Stimulated activated naive B cell treated with anti-CD40 and anti-IgM and Interleukin-4, amounts not matched to agents 10 μg/mL and 1 μg/mL and 100 μg/mL, for 72 hours (primary cell): ENCODE measurements around the gene VGLL4.

Experiments
- ATAC-seq, 2 donors: fragments of 150-1000 bp; cut with Tn5 transposase; replicated peaks; 2 replicates each; pipeline ENCODE4 v1.10.0; 2021; ENCODE audit warnings: moderate library complexity in 1 of 2
- DNase-seq: peaks from one replicate; pipeline ENCODE4 v3.0.0; 2021
- H3K27ac Mint-ChIP-seq: one replicate; pipeline ENCODE4 v1.8.0; 2022; ENCODE audit warnings: mild to moderate bottlenecking, mixed read lengths
- H3K27me3 Mint-ChIP-seq, 2 donors: one replicate each; pipeline ENCODE4 v1.8.0; 2022; ENCODE audit warnings: mixed read lengths in 2 of 2
- H3K36me3 Mint-ChIP-seq, 2 donors: one replicate each; pipeline ENCODE4 v1.8.0; 2022; ENCODE audit warnings: mixed read lengths in 2 of 2, mild to moderate bottlenecking in 1 of 2
- H3K4me1 Mint-ChIP-seq, 2 donors: one replicate each; pipeline ENCODE4 v1.8.0; 2022; ENCODE audit warnings: mixed read lengths in 2 of 2, mild to moderate bottlenecking in 1 of 2
- H3K4me3 Mint-ChIP-seq, 2 donors: one replicate each; pipeline ENCODE4 v1.8.0; 2022; ENCODE audit warnings: mild to moderate bottlenecking in 2 of 2, mixed read lengths in 2 of 2, moderate library complexity in 1 of 2
- H3K9me3 Mint-ChIP-seq, 2 donors: one replicate each; pipeline ENCODE4 v1.8.0; 2022; ENCODE audit warnings: mixed read lengths in 2 of 2, mild to moderate bottlenecking in 1 of 2

Gene VGLL4

DNA sequence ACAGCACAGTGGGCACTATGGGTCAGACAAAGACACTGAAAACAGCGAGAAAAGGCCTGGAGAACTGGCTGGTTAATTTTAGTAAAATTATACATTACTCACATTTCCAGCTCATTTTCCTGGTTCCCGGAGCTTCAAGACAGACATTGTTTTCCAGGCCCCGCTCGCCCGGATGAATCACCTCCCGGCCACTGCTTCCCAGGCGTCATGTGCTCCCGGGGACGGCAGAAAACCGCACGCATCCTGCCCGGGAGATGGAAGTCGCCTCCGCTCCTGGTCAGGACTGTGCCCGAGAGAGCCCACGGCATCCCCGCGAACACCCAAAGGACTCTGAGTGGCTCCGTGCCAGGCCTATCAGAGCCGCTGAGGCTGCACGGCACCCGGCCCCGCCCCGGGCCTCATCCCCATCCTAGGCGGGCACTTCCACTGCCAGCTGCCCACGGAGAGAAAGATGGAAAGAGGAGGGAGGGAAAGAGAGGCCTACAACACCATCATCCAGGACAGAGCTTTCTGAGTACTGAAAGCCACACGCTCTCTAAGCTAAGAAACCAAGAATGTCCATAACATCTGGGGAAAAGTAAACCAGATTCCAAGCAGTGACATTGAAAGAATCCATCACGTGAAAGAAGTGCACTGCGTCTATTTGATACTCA lies 75.1 kb downstream of the VGLL4 start:
- no peak overlapping the region for H3K4me3 Mint-ChIP-seq
- DNase-seq (no peak), ATAC-seq (no peak)
- H3K27ac Mint-ChIP-seq: no peak overlapping the region
- H3K36me3 Mint-ChIP-seq: peaks cover 20 to 24% of the 10 kb centered on the region in 2 donors
- peaks cover 0 to 2% of the 10 kb centered on the region in 2 donors for H3K4me1 Mint-ChIP-seq
- no peaks in the 10 kb centered on the region for H3K9me3 Mint-ChIP-seq
- no peaks in the 10 kb centered on the region for H3K27me3 Mint-ChIP-seq

DNA sequence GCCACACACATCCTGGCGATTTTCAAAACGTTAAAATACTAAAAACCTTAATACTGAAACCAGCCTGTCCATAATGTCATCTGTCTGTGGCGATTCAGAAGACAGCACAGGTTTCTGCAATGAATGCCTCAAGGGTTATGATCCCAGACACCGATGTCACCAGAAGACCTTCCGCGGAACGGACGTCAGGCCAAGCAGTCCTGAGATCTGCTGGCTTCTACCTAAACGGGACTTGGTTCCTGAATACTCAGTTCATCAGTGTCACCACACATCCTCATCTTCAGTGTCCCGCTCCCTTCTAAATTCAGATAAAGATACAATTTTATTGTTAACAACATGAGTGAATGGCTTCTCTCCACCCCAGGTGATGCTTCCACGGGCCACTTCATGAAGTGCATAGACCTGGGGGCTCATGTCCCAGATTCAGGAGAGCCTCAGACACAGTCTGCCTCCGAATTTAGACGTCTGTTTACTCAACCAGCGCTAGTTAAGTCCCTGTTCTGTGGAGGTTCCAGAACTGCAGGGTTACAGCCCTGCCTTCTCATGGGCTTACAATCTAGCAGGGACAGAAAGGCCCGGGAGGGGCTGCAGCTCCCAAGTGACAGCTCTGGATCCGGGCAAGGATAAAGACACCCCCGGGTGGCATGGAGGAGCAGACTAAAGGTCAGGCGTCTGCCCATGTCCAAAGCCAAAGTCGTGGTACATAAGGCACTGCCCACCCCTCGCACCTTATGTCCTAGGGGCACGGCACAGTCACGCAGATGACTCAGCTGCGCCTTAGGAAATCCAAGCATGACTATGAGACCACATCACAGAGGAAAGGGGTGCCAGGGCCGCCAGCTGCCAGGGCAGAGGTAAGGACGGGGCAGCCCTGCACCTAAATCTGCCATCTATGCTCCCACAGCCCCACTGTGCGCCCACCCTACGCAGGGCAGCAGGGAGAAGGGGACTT lies 75.9 kb downstream of the VGLL4 start:
- ATAC-seq: no peak
- no peak for DNase-seq
- H3K36me3 Mint-ChIP-seq: peaks cover 23 to 24% of the 10 kb centered on the region in 2 donors
- H3K4me3 Mint-ChIP-seq: no peak overlapping the region
- H3K4me1 Mint-ChIP-seq: peaks cover 0 to 2% of the 10 kb centered on the region in 2 donors
- no peaks in the 10 kb centered on the region for H3K27me3 Mint-ChIP-seq
- no peaks in the 10 kb centered on the region for H3K9me3 Mint-ChIP-seq
- no peak overlapping the region for H3K27ac Mint-ChIP-seq

DNA sequence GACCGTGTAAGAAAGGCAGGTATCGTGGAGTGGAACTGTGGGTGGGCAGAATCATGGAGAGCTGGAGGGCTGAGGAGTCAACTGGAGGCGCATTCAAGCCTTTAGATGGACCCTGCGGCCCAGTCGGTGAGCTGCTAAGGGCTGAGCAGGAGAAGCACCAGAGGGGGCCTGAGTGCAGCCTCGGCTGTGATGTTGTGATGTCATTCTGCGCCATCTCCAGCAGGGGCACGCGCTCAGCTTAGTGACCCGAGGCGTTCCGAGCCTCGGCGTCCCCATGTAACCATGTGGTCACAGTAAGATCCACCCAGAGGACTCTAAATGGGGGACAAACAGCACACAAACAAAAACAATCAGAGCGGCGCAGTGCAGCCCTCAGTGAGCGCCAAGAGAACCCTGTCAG lies 76.8 kb downstream of the VGLL4 start:
- H3K9me3 Mint-ChIP-seq: no peaks in the 10 kb centered on the region
- H3K27ac Mint-ChIP-seq: no peak overlapping the region
- peaks cover 20 to 28% of the 10 kb centered on the region in 2 donors for H3K36me3 Mint-ChIP-seq
- no peaks in the 10 kb centered on the region for H3K27me3 Mint-ChIP-seq
- ATAC-seq: no peak
- DNase-seq: no peak
- H3K4me3 Mint-ChIP-seq: no peak overlapping the region
- peaks cover 0 to 2% of the 10 kb centered on the region in 2 donors for H3K4me1 Mint-ChIP-seq

DNA sequence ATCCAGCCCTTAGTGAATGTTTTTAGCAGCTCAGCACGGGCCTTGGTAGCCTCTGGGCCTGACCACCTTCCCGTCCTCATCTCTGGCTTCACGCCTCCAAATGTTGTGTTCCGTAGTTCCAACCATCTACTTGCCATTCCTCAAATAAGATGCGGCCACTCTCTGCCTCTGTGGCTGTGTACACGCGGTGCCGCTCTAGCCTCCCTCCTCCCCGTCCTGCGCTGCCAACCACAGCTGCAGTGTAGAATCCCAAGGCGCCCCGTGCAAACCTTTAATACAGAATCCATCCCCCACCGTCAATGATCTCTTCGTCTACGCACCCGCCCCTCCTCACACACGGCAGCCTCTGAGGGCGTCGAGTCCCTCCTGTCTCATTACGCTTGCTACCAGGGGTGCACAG lies 77.2 kb downstream of the VGLL4 start:
- Mint-ChIP-seq H3K4me1 (peaks cover 0 to 2% of the 10 kb centered on the region in 2 donors), H3K9me3 (no peaks in the 10 kb centered on the region), H3K36me3 (peaks cover 20 to 28% of the 10 kb centered on the region in 2 donors), H3K27me3 (no peaks in the 10 kb centered on the region), H3K27ac (peak overlapping the region; percentile 2), H3K4me3 (no peak overlapping the region)
- no peak for ATAC-seq
- no peak for DNase-seq

DNA sequence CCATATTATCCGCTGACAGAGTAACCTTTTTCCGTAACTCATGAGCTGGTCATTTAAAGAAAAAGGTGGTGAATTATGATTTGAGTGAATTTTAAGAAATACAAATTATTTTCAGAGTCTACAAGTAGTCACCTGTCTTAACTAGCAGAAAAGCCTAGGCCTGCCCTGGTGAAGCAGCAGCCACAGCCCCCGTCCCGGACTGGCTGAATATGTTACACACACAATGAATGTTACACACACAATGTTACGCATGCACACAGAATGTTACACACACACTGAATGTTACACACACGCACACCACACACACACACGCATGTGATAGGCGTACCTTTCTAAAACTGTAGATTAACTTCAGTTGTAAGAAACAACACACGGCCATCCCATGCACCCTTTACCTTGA lies 77.8 kb downstream of the VGLL4 start:
- Mint-ChIP-seq H3K4me1 (peaks cover 0 to 2% of the 10 kb centered on the region in 2 donors), H3K4me3 (no peak overlapping the region), H3K9me3 (no peaks in the 10 kb centered on the region), H3K27me3 (no peaks in the 10 kb centered on the region), H3K36me3 (peaks cover 22 to 29% of the 10 kb centered on the region in 2 donors), H3K27ac (no peak overlapping the region)
- ATAC-seq (no peak), DNase-seq (no peak)

DNA sequence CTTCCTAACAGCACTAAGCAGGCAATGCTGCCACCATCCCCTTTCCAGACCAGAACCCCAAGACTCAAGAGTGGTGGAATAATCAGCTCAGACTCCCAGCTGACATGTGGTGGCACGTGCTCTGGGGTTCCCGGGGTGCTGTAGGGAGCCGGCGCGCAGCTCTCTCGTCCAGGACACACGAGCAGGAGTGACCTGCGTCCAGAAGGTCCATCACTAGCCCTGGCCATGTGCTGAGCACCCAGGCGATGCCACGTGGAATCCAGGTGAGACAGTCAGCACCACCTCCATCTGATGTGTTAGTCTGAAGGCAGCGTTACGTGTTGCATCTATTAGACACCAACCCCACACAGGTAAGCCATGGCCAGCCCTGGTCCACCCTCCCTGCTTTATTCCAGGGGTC lies 78.2 kb downstream of the VGLL4 start:
- no peak overlapping the region for H3K27ac Mint-ChIP-seq
- peaks cover 24 to 34% of the 10 kb centered on the region in 2 donors for H3K36me3 Mint-ChIP-seq
- H3K27me3 Mint-ChIP-seq: no peaks in the 10 kb centered on the region
- no peaks in the 10 kb centered on the region for H3K9me3 Mint-ChIP-seq
- ATAC-seq (no peak), DNase-seq (no peak)
- no peak overlapping the region for H3K4me3 Mint-ChIP-seq
- peaks cover 0 to under 1% of the 10 kb centered on the region in 2 donors for H3K4me1 Mint-ChIP-seq

DNA sequence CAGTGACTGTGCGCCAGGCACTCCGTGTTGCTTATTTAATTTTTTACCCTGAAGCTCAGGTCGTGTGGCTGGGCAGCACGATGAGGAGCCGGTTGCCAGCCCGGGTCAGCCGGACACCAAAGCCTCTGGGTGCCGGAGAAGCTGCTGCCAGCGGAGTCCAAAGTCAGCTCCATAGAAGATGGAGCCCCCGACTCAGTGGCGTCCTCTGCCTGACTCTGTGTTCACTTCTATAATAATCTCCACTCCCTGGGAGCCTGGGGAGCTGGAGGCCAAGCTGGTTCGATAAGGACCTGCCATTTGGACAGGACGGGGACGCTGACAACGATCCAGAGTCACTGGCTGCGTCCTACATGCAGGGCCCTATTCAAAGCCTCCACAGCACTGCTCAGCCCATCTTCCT lies 78.6 kb downstream of the VGLL4 start:
- Mint-ChIP-seq H3K4me1 (peaks cover 0 to 4% of the 10 kb centered on the region in 2 donors), H3K27ac (no peak overlapping the region), H3K9me3 (no peaks in the 10 kb centered on the region), H3K27me3 (no peaks in the 10 kb centered on the region), H3K4me3 (no peak overlapping the region), H3K36me3 (peaks cover 24 to 38% of the 10 kb centered on the region in 2 donors)
- ATAC-seq (no peak), DNase-seq (no peak)

DNA sequence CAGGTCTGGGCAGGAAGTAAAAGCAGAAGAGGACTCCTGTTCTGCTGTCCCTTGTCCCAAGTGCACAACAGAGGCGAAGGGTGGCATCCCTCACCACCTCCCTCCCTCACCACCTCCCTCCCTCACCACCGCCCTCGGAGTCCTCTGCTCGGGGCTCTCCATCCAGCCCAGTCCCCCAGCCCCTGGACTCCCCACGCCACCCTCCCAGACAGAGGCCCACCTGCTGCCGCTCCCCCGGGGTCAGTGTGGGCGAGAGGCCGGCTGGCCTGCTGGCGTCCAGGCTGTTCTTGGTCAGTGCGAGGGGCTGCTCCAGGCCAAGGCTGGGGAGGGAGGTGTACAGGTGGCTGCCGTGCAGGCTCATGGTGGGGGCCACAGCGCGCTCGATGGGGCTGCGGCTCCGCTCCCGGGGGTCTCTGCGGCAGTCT lies 79.1 kb downstream of the VGLL4 start:
- peak overlapping the region; percentile 47 for H3K27ac Mint-ChIP-seq
- no peaks in the 10 kb centered on the region for H3K9me3 Mint-ChIP-seq
- no peak for DNase-seq
- H3K36me3 Mint-ChIP-seq: peaks cover 26 to 43% of the 10 kb centered on the region in 2 donors
- H3K4me1 Mint-ChIP-seq: peaks cover 0 to 8% of the 10 kb centered on the region in 2 donors
- no peak overlapping the region for H3K4me3 Mint-ChIP-seq
- no peak for ATAC-seq
- no peaks in the 10 kb centered on the region for H3K27me3 Mint-ChIP-seq

DNA sequence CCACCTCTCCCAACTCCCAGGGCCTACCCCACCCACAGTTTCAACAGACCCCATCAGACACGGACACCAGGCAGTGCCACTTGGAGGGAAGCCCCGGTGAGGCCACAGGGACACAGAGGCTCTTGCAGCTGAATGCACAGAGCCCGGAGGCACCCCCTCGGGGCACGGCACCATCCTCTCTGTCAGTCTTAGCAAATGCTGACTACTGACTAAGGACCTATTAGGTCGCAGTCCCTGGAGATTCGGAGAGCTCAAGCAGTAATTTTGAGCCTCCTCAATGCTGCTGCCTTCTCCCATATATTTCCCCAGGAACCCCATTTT lies 79.9 kb downstream of the VGLL4 start:
- Mint-ChIP-seq H3K9me3 (no peaks in the 10 kb centered on the region), H3K27me3 (no peaks in the 10 kb centered on the region), H3K4me1 (peaks cover 0 to 8% of the 10 kb centered on the region in 2 donors), H3K36me3 (peaks cover 23 to 45% of the 10 kb centered on the region in 2 donors), H3K27ac (peak overlapping the region; percentile 82), H3K4me3 (no peak overlapping the region)
- DNase-seq (no peak), ATAC-seq (no peak)

DNA sequence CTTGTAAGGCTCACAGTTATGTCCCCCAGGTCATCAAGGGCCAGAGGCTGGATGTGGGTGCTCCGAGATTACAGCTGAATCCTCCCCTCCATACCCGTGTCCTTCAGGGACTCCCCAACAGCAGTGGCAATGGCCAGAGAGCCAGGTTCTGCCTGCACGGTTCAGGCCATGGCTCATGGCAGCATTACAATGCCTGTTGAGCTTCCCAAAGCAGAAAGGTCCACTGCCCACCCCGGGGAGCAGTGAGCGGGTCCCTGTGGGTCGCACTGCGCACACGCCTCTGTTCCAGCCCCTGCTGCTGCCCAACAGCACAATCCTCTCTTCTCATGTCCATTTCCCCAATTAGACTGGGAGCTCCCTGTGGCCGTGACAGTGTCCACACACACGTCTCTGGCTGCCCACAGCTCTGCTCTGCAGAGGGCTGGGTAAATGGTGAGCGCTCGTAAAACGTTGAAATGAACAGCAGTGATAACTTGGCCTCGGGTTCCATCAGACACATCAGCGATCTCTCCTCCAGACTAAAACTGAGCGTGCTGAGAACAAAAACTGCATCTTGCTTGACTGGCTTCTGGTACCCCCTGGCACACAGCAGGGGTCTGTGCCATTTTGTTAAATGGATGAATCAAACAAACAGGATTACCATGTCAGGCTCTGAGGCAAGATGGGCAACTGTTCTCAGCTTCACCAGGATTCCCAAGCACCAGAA lies 80.4 kb downstream of the VGLL4 start:
- Mint-ChIP-seq H3K4me3 (no peak overlapping the region), H3K27ac (peak overlapping the region; percentile 82), H3K9me3 (no peaks in the 10 kb centered on the region), H3K36me3 (peaks cover 23 to 45% of the 10 kb centered on the region in 2 donors), H3K4me1 (peaks cover 0 to 8% of the 10 kb centered on the region in 2 donors), H3K27me3 (no peaks in the 10 kb centered on the region)
- DNase-seq: no peak
- ATAC-seq: no peak

DNA sequence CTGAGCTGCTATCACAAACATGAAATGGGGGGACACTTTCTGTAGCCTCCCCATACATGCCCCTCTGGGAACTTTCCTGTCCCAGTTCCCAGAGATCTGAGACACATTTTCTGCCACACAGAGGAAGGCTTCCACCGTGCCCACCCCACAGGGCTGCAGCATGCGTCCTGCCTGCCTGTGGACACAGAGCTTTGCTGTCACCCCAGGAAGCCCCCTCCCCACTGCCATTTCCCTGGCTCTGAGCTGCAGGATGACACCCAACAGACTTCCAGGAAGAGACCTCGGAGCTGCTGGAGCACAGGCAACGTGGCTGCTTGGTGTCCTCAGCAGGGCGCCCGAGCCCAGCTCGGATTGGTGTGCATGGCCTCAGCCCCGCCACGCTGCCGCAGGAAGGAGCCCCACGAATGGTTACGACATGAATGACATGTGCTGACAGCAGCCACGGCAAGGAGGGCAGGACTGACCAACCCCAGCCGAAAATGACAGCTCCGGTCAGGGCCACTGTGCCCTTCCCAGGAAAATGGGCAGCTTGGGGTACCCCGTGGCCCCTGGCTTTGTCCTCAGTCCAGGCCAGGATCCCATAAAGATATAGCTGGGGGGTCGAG lies 81.3 kb downstream of the VGLL4 start:
- H3K27ac Mint-ChIP-seq: no peak overlapping the region
- H3K4me3 Mint-ChIP-seq: no peak overlapping the region
- no peaks in the 10 kb centered on the region for H3K9me3 Mint-ChIP-seq
- DNase-seq (no peak), ATAC-seq (no peak)
- no peaks in the 10 kb centered on the region for H3K27me3 Mint-ChIP-seq
- peaks cover 21 to 40% of the 10 kb centered on the region in 2 donors for H3K36me3 Mint-ChIP-seq
- peaks cover 0 to 8% of the 10 kb centered on the region in 2 donors for H3K4me1 Mint-ChIP-seq

DNA sequence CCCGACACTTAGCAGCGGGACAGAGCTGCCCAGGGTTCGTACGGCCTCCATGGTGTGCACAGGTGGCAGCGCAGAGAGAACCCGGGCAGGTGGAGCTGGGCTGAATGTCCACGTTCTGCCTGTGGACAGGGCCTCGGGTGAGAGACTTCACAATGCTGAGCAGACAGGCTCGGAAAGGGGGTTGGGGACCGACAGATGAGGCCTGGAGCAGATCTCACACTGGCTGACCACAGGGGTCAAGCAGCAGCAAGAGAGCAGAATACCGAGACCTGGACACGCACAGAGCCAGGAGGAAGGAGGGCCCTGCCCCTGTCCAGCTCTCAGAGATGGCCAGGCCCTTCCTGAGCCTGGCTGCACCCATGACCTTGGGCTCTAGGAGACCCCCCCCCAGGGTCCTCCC lies 83.0 kb downstream of the VGLL4 start:
- Mint-ChIP-seq H3K36me3 (peaks cover 20 to 43% of the 10 kb centered on the region in 2 donors), H3K4me1 (peaks cover 0 to 8% of the 10 kb centered on the region in 2 donors), H3K4me3 (no peak overlapping the region), H3K27me3 (no peaks in the 10 kb centered on the region), H3K27ac (no peak overlapping the region), H3K9me3 (no peaks in the 10 kb centered on the region)
- ATAC-seq: no peak
- DNase-seq: no peak

DNA sequence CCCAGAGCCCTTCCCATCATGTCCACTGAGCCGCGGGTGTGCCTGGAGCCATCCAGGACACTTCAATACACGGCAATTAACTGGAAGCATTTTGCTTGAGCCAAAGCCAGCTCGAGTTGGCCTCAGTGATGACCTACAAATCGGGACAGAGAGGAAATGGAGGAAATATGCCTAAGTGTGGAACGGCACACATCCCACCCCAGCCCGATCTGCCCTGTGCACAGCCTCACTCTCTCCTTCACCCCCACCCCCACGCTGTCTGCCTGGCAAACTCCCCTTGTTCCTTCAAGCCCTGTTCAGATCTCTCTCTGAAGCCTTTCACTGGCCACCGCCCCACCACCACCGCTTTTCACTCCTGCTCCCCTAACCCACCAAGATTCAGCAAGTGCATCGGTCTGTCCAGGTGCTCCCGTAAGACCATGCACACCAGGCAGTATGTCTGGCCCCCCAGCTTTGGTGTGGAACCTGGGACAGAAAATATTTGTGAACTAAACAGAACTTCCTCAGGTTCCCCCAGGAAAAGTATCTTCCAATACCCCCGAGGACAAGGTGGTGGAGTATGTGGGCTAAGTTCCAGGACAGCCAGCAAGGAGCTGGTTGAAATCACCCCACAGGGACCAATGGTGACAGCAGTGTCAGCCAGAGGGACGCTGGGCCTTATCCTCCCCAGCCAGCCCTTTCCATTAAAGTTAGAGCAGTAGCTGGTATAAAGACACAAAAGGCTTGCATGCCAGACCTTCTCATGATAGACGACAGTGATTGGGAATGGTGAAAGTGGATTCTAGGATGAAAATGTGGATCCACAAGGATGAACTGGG lies 83.7 kb downstream of the VGLL4 start:
- Mint-ChIP-seq H3K4me1 (peaks cover 0 to 8% of the 10 kb centered on the region in 2 donors), H3K27me3 (no peaks in the 10 kb centered on the region), H3K4me3 (no peak overlapping the region), H3K9me3 (no peaks in the 10 kb centered on the region), H3K36me3 (peaks cover 17 to 46% of the 10 kb centered on the region in 2 donors), H3K27ac (peak overlapping the region; percentile 80)
- DNase-seq (no peak), ATAC-seq (no peak)
